ENCODE results near the gene IGIP. TPM values are rescaled to one million over a fixed set of nuclear protein-coding genes. Genes with fewer than 3 reads are reported as not detected.

Gene IGIP
- total and polyA plus RNA-seq, 10 donors: 4.7 to 20.4 (median 11.2) TPM

DNA sequence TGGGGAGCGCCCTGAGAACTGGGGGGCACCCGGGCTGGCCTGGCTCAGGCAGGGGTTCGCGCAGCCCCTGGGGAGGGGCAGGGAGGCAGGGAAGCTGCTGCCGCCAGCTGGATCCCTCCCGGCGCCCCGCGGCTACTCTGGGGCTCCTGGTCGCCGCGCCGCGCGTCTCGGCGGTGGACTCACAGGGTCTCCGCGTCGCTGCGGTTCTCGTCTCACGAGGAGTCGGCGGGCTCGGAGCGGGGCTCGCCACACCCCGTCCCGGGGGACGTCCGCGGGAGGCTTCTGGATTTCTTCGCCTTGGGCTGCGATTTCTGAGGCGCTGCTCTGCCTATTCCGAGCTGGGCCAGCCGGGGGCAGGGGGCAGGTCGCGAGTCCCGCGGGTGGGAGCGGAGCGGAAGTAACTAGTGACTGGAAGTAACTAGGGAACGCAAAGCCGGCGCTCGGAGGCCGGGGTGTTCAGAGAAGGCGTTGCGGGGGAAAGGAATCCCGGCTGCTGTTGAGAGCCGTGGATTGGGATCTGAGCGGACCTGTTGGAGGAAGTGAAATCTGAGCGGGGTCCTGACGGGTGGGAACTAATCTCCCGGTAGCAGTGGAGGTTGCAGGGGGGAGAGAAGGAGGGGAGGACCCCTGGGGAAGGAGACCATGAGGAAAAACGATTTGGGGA lies 49.8 kb downstream of the IGIP start:
- Histone ChIP-seq H3K36me3 (no peaks in the 10 kb centered on the region), H3K27ac (peak overlapping the region; percentile 45 to 99 (median 95)), H3K9me3 (no peaks in the 10 kb centered on the region), H3K4me3 (peak overlapping the region; percentile 62 to 96 (median 90)), H3K4me1 (peaks cover 5 to 55% (median 22%) of the 10 kb centered on the region in 6 donors), H3K27me3 (replicated peaks in 1 of 7) (no peaks in the 10 kb centered on the region)
- 0 to 1% (median 0%) methylated on average over 28 to 58 of the region's 58 CpGs for WGBS, 5 donors
- DNase-seq: peak; percentile 94
- intact Hi-C loops (cut with DNase I; ENCODE audit: low total_unique reads): no loop called here
- TF ChIP-seq, protein P1, sequence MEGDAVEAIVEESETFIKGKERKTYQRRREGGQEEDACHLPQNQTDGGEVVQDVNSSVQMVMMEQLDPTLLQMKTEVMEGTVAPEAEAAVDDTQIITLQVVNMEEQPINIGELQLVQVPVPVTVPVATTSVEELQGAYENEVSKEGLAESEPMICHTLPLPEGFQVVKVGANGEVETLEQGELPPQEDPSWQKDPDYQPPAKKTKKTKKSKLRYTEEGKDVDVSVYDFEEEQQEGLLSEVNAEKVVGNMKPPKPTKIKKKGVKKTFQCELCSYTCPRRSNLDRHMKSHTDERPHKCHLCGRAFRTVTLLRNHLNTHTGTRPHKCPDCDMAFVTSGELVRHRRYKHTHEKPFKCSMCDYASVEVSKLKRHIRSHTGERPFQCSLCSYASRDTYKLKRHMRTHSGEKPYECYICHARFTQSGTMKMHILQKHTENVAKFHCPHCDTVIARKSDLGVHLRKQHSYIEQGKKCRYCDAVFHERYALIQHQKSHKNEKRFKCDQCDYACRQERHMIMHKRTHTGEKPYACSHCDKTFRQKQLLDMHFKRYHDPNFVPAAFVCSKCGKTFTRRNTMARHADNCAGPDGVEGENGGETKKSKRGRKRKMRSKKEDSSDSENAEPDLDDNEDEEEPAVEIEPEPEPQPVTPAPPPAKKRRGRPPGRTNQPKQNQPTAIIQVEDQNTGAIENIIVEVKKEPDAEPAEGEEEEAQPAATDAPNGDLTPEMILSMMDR (IDR thresholded peaks at IDR 0.05 in 8 of 11, conservative IDR thresholded peaks at IDR 0.05 in 3 of 11): peak in 6 of 11 experiments; percentile 7 to 35 (median 10)
- TF ChIP-seq POLR2AphosphoS5 (IDR thresholded peaks at IDR 0.05) (peak in 2 of 3 donors; percentile 42 to 66), POLR2A (IDR thresholded peaks at IDR 0.05) (no peak)

DNA sequence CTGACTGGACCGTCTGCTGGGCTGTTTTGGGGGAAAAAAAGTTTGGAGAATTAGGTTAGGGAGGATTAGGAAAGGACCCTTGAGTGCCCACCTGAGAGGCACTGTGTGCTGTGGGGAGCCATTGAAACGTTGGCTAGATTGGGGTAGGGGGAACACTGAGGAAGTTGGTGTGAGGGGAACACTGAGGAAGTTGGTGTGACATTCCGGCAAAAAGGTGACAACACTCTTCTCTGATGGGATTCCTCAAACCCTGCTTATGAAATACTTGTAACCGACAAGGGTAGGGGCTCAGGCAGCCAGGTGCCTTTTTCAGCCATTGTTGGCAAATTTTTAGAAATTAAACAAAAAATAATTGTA lies 50.3 kb downstream of the IGIP start:
- Histone ChIP-seq H3K9me3 (no peaks in the 10 kb centered on the region), H3K27ac (peak overlapping the region; percentile 45 to 99 (median 95)), H3K36me3 (no peaks in the 10 kb centered on the region), H3K27me3 (replicated peaks in 1 of 7) (no peaks in the 10 kb centered on the region), H3K4me1 (peaks cover 5 to 60% (median 27%) of the 10 kb centered on the region in 6 donors), H3K4me3 (peak overlapping the region; percentile 62 to 96 (median 90))
- intact Hi-C loops (cut with DNase I; ENCODE audit: low total_unique reads): no loop called here
- DNase-seq: no peak
- WGBS, 5 donors: 5 to 13% (median 11%) methylated on average over 4 of the region's 4 CpGs
- TF ChIP-seq POLR2AphosphoS5 (IDR thresholded peaks at IDR 0.05) (no peak), POLR2A (IDR thresholded peaks at IDR 0.05) (no peak)
- TF ChIP-seq, protein P1 (IDR thresholded peaks at IDR 0.05 in 8 of 11, conservative IDR thresholded peaks at IDR 0.05 in 3 of 11): no peak

- peaks cover 12 to 80% (median 42%) of the 10 kb centered on the region in 6 donors for H3K4me1 ChIP-seq
- peak overlapping the region in 6 of 8 donors; percentile 38 to 99 (median 67) for H3K27ac ChIP-seq
- TF ChIP-seq, protein P1 (IDR thresholded peaks at IDR 0.05 in 8 of 11, conservative IDR thresholded peaks at IDR 0.05 in 3 of 11): no peak
- no peak for TF ChIP-seq POLR2A (IDR thresholded peaks at IDR 0.05)
- no peak for TF ChIP-seq POLR2AphosphoS5 (IDR thresholded peaks at IDR 0.05)
- no peaks in the 10 kb centered on the region for H3K9me3 ChIP-seq
- DNase-seq: no peak
- 52 to 84% (median 78%) methylated on average over 1 of the region's 1 CpG for WGBS, 5 donors
- no peaks in the 10 kb centered on the region for H3K27me3 ChIP-seq (replicated peaks in 1 of 7)
- intact Hi-C loops (cut with DNase I; ENCODE audit: low total_unique reads): no loop called here
- no peaks in the 10 kb centered on the region for H3K36me3 ChIP-seq
- no peak overlapping the region for H3K4me3 ChIP-seq
These were observed 52.3 kb downstream of the IGIP start for GRCh38 chr5:140178086-140178410.

- WGBS, 5 donors: 78 to 83% (median 80%) methylated on average over 6 of the region's 6 CpGs
- no peak for DNase-seq
- H3K27me3 ChIP-seq (replicated peaks in 1 of 7): no peaks in the 10 kb centered on the region
- H3K4me1 ChIP-seq: peaks cover 12 to 86% (median 45%) of the 10 kb centered on the region in 6 donors
- no peaks in the 10 kb centered on the region for H3K9me3 ChIP-seq
- no peaks in the 10 kb centered on the region for H3K36me3 ChIP-seq
- H3K27ac ChIP-seq: peak overlapping the region in 6 of 8 donors; percentile 38 to 99 (median 67)
- H3K4me3 ChIP-seq: no peak overlapping the region
- TF ChIP-seq POLR2AphosphoS5 (IDR thresholded peaks at IDR 0.05): no peak
- no peak for TF ChIP-seq POLR2A (IDR thresholded peaks at IDR 0.05)
- intact Hi-C loops (cut with DNase I; ENCODE audit: low total_unique reads): no loop called here
These were observed 52.9 kb downstream of the IGIP start for GRCh38 chr5:140178482-140179116.

Other genes with a start within 250 kb of the IGIP start
- 1 to 10 TPM; 3.5 to 7.7 (median 6.7) TPM for gene NRG2, start 82.6 kb upstream of the IGIP start, total RNA-seq
- 1 to 10 TPM in 1 of 3 donors, under 1 TPM in 2; 0.83 to 2.1 (median 0.96) TPM for gene NRG2, start 82.6 kb upstream of the IGIP start, polyA plus RNA-seq
- gene PURA, start 11.8 kb upstream of the IGIP start, total RNA-seq: 10 to 100 TPM; 19.0 to 36.2 (median 28.2) TPM
- 1 to 10 TPM; 2.8 to 4.7 (median 3.0) TPM for gene PURA, start 11.8 kb upstream of the IGIP start, polyA plus RNA-seq
- 10 to 100 TPM; 28.5 to 78.3 (median 43.2) TPM for gene CYSTM1, start 49.3 kb downstream of the IGIP start, total RNA-seq
- 10 to 100 TPM; 25.8 to 47.1 (median 33.4) TPM for gene CYSTM1, start 49.3 kb downstream of the IGIP start, polyA plus RNA-seq
- 10 to 100 TPM; 38.0 to 77.3 (median 41.2) TPM for gene PFDN1, start 177.2 kb downstream of the IGIP start, total RNA-seq
- gene PFDN1, start 177.2 kb downstream of the IGIP start, polyA plus RNA-seq: 10 to 100 TPM; 62.8 to 82.1 (median 77.9) TPM
- gene HBEGF, start 220.7 kb downstream of the IGIP start, total RNA-seq: 10 to 100 TPM in 2 of 7 donors, 1 to 10 TPM in 5; 4.2 to 16.2 (median 8.9) TPM
- gene HBEGF, start 220.7 kb downstream of the IGIP start, polyA plus RNA-seq: 1 to 10 TPM; 1.2 to 2.7 (median 1.7) TPM
- under 1 TPM in 4 of 7 donors, not detected in 3; 0.10 to 0.54 (median 0.16) TPM for gene SLC4A9, start 234.3 kb downstream of the IGIP start, total RNA-seq
- gene SLC4A9, start 234.3 kb downstream of the IGIP start, polyA plus RNA-seq: under 1 TPM; 0.03 to 0.05 (median 0.04) TPM

Measured in spleen (tissue), 11 donors.